CD4-positive, alpha-beta T cell treated with Interferon alpha-2 for 1 hour (primary cell): Measurements from ENCODE around the gene ARHGEF38.
A peak's percentile ranks its signal among the peaks of the same experiment; 100 is the strongest.
"Not testable (repeated sequence)": the region's sequence is repeated elsewhere in the genome, so short reads cannot be mapped to it uniquely, and the experiment has no call there.

ENCODE experiments used
- DNase-seq, 2 donors: peaks; one replicate each; pipeline ENCODE4 v3.0.0-alpha.2; 2020 to 2022

The ARHGEF38 gene

DNA sequence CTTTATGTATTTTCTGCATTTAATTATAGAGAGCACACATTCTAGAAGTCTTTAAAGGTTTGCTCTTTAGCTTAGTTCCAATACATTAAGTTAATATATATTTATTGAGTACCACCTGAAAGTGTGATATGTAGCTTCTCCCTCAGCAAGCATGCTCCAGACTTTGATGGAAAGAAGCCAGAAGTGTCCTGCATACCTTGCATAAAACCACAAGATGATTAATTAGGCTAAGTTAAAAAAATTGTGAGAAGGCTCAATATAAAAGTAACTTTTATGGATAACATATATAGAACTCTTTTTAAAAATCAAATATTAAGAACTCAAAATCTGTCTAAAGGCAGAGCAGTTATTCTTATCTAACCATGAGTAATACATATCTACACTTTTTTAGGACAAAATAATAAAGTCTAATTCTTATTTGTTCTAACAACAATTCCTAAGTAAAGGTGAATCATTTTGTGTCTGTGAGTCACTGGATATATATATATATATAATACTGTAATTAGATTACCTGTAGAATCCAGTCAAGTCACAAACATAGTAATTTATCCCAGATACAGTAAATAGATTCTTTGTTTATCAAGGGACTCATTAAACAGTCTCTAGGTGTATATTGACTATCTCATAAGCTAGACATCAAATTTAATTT is 104.8 kb downstream of the ARHGEF38 start:
- no peak for DNase-seq

DNA sequence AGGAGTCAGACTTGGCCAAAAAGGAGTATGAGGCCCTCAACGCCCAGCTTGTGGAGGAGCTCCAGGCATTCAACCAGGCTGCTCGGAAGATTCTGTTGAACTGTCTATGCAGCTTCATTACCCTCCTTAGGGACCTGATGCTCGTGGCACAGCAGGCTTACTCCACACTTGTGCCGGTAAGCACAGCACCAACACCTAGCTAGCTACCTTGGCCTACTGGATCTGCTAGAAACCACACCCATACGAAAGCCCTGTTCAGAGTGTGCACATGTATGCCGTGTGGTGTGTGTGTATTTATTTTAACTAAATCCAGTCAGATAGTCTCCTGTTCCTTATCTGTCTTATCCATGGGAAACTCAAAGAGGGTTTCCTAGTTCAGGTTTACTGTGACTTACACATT is 106.8 kb downstream of the ARHGEF38 start:
- DNase-seq, result no peak

DNA sequence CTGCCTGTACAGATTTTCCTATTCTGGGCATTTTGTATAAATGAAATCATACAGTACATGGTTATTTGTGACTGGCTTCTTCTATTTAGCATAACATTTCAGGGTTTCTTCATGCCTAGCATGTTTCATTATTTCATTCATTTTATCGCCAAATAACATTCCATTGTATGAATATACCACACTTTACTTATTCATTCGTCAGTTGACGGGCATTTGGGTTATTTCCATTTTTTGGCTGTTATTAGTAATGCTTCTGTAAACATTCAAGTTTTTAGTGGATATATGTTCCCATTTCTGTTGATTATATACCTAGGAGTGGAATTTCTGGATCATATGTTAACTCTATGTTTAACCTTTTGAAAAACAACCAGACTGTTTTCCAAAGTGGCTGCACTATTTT is 108.6 kb downstream of the ARHGEF38 start:
- DNase-seq, result no peak

DNA sequence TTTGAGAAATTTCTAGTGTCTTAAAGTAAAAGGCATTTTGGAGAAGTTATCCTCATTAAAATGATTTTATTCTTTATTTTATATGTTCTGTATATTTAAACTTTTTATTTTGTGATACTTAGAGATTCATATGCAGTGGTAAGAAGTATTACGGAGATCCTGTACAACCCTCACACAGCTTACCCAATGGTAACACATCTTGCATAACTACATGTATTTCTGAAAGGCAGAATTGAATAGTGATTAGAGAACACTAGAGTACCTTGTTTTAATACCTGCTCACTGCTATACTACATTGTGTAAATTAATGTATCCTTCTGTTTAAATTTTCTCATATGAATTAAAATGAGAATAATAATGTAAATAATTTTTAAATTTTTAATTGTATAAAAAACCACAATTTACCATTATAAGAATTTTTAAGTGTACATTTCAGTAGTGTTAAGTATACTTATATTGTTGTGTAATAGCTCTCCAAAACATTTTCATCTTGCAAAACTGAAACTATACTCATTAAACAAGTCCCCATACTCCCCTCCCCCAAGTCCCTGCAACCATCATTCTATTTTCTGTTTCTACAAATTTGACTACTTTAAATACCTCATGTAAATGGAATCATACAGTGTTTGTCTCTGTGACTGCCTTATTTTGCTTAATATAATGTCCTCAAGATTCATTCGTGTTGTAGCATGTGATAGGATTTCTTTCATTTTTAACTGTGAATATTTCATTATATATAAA is 110.7 kb downstream of the ARHGEF38 start:
- DNase-seq, result no peak

DNA sequence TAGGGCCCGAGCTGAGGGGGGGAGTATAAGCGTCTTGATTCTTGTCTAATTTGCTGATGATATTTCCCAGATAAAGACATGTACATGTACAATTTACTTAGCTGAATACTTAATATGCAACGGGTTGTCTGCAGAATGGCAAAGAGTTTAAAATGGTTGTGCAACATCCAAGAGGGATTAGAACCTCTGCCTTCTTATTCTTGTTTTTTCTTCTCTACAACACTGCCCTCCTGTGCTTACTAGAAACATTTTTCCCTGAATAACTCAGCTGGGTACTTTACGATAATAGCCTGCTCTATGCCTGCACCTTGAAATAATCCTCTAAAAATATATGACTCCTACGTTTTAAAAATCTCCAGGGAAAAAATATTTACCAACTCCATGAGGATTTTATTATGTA is 114.3 kb downstream of the ARHGEF38 start:
- no peak for DNase-seq

DNA sequence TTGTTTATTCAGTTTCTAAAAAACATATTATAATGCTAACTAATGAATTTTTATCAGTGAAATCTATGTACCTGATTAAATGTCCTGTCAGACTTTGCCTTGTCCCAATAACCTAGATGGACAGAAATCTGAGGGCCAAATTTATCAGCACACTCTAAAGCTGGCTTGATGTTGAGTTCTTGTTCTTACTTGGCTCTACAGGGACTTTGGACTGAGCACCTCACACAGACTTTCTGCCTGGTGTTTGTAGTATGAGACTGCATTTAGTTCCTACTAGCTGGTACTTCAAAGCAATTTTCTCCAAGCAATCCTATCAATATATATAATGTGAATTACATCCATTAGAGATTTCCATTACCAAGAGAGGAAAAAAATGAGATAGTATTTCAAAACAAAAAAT is 118.3 kb downstream of the ARHGEF38 start:
- no peak for DNase-seq

DNA sequence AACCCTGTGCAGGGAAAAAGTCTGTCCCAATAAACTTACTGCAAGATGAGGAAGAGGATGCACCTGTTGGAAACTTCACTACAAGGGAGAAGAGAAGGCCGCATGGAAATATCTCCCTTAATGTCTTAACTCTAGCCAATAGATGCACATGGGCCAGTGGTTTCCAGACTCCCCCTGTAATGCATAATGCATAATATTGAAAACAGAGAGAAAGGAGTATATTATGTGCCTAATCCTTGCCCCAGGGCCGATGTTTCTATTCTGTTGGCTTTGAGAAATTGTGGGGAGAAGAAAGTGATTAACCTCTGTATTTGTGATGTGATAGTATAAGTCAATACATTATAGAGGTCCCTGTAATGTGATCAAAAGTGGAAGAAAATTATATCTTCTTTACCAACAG is 118.9 kb downstream of the ARHGEF38 start:
- DNase-seq, result no peak

DNA sequence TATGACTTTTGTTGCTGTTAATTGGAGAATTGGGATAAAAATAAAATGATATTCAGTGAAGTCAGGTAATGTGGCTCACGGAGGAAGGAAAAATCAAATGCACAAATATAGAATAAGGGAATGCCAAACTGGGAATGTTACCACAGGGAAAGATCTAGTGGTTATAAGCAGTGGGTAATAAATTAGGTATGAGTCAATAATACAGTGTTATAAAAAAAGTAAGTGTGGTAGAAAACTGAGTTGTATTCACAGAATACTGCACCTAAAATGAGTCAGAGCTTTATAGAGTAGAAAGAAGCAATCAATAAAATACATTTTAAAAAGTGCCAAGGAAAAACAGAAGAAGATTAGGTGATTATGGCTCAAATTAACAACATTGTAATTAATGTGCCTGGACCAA is 121.6 kb downstream of the ARHGEF38 start:
- no peak for DNase-seq

DNA sequence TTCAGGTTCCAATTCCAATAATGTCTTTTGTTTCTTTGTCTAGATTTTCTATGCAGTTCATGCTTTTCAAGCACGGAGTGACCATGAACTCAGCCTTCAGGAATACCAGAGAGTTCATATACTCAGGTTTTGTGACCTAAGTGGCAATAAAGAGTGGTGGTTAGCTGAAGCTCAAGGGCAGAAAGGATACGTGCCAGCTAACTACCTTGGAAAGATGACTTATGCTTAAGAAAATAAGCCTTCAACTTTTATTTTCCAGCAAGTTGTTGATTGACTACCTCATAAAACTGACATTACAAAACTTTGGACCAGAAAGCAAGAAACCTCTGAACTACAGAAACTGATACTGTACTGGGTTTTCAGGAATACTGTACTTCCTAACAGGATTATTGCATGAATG is 125.3 kb downstream of the ARHGEF38 start:
- no peak for DNase-seq

DNA sequence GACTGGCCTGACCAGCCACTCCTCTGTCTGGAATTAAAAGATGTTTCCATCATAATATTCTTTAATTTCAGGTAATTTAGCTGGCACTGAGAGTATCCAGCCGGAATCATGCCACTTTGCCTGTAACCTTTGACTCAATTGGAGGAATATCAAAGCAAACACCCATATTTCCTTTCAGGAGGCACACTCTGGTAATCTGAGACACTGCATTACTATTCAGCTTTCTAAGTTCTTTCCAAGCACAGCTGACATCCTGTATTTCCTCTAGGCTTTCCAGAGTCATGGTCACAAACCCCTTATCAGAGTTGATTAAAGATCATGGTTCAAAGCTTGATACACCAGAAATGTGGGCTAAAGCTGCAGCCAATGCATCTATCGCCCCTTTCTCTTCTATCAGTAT is 126.8 kb downstream of the ARHGEF38 start:
- DNase-seq, result no peak

DNA sequence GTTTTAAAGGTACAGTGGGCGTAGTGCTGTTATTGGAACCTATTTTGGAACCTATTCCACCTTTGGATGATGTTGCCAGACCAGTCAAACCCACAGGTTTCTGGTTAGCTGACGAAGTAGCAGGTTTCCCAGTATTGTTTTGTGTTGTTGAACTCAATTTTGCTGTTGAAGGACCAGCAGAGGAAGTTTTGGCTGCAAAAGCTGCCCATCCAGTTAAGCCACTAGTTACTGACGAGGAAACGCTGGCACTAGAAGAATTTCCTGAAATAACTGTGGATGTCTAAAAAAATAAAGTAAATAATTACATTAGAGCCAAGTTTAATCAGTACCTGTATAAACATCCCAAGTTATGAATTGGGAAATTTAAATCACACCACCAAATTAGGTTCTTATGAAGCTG is 130.6 kb downstream of the ARHGEF38 start:
- DNase-seq, result no peak

DNA sequence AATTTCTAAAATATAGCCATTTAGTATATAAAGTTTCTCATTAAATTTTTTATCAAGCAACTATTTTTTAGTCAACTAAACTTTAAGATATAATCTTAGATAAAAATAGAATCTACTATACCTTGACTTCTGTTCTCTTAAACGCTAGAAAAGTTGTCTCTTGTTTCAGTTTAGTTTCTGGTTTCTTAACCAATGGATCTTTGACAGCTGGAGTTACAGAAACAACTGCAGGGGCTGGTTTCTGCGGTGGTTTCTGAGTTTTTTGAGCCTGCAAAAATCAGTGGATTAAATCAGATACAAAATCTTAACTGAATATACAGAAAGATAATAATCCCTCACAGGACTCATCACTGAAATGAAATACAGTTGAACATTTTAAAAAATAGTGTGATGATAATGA is 134.2 kb downstream of the ARHGEF38 start:
- no peak for DNase-seq

DNA sequence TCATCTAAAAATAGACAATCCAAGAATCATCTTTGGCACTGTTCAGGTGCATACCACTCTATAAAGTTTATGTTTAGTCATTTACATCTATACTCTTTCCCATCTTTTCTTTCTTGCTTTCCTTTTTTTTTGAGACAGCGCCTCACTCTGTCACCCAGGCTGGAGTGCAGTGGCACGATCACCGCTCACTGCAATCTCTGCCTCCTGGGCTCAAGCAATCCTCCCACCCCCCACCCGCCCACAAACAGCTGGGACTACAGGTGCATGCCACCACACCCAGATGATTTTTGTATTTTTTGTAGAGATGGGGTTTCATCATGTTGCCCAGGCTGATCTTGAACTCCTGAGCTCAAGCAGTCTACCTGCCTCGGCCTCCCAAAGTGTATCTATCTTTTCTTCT is 142.4 kb downstream of the ARHGEF38 start:
- not testable (repeated sequence) for DNase-seq

DNA sequence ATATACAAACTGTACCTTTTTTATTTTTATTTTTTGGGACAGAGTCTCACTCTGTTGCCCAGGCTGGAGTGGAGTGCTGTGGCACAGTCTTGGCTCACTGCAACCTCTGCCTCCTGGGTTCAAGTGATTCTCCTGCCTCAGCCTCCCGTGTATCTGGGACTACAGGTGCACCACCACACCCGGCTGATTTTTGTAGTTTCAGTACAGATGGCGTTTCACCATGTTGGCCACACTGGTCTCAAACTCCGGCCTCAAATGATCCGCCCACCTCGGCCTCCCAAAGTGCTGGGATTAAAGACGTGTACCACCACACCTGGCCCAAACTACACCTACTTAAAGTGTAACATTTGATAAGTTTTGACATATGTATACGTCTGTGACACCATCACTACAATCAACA is 143.4 kb downstream of the ARHGEF38 start:
- not testable (repeated sequence) for DNase-seq

DNA sequence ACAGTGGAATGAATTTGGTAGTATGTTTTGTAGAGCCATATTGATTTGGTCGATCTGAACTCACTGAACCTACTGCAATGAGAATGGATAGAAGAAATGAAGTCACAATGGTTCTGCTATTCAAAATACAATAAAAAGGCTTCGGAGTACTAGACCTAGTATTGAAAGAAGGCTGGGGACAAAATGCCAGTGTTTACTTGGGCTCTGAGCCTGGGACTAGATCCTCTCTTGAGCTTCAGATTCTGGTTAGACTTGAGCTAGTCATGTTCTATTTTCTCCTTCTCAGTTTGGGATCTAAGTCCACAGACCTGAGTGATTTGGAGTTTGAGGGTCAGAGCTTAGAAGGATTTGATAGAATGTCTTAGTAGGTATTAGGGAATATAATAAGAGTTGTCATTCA is 146.2 kb downstream of the ARHGEF38 start:
- DNase-seq, result no peak

DNA sequence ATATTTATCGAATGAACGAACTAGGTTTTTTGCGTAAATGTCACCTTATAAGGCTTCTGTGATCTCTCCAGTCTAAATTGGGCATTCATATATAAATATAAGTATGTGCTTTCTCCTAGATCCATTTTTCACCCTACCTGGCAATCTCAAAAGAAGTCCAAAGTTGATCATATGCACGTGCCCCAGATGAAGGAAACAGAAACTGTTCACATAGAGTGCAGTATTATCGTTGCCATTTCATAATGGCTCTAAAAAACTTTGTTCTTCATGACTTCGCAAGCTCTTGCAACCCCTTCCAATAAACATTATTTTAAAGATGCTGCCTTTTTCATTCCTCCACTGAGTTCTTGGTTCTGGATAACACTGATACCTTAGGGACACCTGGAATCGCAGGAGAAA is 155.4 kb downstream of the ARHGEF38 start:
- peak in 1 of 2 donors; percentile 29 for DNase-seq

DNA sequence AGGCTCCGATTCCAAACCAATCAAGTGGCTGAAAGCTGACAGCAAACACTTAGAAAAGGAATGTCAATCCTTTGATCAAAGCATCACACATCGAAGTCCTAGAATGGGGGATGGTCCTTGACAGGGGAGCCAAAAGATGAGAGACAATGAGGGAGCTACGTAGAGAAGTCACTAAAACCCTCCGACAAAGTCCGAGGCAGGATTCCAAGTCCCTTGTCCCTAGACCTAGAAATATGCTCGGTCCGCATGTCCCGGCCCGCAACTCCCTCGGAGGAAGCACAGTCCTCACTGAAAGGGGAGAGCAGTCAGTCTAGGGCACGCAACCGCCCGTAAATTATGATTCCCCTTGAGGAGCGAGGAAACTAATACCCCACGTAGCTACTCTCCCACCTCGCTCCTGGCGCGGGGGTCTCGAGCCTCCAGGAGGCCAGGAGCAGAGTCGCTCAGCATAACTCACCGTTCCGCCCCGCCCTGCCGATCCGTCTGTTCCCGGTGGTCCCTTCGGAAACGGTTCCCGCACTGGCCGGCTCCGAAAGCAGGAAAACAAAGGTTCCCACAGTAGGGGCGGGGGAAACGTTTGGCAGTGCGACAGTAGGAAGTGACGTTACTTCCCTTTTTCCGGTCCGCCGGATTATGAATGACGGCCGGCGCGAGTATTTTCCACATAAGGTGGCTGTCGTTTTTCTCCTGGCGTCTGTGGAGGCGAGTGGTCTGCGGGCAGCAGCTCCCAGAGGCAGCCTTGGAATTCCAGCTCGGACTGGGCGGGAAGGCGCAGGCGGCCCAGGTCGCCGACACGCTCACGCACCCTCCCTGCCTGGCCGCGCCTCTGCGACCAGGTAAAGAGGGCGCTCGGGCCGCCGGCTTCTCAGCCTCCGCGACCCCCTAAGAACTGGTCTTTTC is 156.0 kb downstream of the ARHGEF38 start, which contains the start of the genes GSTCD and INTS12:
Gene GSTCD (plus strand): TSS at position 604 of the 900 bp plus-strand sequence. CDS start 8,830 bp downstream, outside the sequence.
Gene INTS12 (minus strand): TSS at position 509 of the 900 bp plus-strand sequence. CDS start 8,684 bp downstream, outside the sequence.
- peak; percentile 85 to 91 for DNase-seq

DNA sequence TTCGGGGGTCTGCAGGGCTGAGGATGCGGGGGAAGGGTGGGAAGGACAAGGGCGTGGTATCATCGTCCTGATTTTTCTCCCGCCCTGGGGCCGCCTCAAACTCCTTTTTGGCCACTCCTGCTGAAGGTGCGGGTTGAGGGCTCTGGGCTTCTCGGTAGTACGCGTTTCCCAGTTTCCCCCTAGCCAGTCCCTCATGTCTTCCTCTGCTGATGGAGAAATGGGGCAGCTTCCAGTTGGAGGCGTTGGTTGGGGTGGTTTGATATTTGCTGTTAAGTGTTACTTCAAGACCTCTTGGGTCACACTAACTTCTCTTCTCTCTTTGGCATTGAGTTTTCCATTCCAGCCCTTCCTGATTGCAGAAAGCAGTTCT is 156.6 kb downstream of the ARHGEF38 start:
- DNase-seq, result peak in 1 of 2 donors; percentile 26

DNA sequence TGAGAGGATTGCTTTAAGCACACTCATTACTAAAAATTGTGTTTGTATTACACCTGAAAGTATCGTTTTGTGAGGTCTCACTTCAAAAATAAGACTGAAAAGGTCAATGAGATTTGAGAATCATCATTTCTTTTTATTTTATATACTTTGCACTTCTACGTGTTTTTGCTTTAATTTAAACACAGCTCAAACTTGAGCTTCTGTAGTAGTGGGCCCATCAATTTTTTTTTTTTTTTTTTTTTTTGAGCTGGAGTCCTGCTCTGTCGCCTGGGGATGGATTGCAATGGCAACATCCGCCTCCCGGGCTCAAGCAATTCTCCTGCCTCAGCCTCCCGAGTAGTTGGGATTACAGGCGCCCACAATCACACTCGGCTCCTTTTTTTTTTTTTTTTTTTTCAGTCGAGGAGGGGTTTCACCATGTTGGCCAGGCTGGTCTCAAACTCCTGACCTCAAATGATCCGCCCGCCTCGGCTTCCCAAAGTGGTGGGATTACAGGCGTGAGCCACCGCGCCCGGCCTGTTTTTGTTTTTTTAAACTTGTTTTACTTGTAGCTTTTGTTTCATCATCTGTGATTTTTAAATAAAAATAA is 157.7 kb downstream of the ARHGEF38 start:
- no peak for DNase-seq

DNA sequence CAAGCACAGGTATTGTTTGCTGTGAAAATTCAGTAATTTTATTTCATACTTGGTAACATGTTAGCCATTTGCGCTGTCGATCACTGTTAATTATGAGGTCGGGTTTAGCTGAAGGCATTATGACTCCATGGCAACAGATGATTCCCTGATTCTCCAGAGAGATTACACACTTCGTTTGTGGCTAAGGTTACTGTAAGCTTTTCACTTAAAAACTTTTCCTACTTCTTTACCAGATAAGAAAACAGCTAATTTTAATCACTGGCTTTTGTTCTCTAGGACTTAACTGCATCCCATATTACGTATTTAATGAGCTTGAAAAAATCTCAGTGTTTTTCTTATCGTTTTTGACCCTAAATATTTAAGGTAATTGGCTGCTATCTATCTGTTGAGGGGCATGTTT is 158.3 kb downstream of the ARHGEF38 start:
- DNase-seq, result no peak

DNA sequence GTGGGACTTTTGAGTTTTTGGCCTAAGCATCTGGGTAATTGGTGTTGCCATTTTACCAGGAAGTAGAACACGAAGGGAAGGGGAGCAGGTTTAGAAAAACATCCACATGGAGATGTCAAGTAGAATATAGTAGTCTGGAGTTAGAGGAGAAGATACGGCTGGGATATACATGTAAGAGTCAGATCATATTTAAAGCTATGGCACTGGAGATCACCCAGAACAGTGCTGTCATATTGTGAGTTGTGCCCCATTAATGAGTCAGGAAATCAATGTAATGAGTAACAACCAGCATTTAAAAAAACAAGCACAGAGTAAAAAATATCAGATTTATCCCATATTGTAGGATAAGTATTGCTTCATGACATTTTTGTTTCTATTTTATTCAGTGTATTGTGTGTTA is 160.3 kb downstream of the ARHGEF38 start:
- no peak for DNase-seq

DNA sequence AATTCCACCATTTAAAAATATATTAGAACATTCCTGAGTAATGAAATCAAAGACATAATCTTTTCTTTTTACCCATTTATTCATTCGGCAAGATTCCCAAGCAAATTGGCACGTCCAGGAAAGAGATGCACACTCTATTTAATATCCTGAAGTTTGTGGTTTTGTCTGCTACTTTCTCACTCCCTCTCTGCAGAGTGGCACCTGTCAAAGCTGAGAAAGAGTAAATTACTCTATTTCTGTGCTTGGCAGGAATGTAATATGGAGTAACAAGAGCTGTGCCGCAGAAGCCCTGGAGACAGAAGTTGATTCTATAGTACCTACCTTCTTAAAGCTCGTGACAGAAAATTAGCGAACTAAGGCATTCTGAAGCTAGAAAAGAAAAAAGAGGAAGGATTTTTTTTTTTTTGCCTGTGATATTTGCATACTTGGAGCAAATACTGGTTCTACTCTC is 161.7 kb downstream of the ARHGEF38 start:
- DNase-seq, result no peak

DNA sequence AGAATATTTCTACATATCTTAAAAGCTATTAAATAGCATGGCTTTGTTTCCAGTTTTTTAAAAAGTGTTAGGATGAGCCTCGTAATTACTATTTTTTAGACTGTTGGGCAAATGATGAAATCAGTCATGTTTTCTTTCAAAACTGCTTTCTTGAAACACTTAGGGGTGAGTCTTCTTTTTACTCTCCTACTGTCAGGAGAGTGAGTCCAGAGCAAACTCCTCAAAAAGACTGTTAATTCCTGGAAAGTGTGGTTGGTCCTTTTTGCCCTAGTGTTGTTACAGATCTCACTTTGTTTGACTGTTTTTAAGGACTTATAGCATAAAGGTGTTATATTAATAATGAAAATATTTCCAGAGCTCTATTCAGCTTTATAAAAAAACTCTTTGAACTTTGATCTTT is 162.5 kb downstream of the ARHGEF38 start:
- DNase-seq, result no peak
